T-helper 2 cell (primary cell): ENCODE measurements around the gene MRPS6.

ENCODE experiments used
- DNase-seq, 5 experiments: peaks; one replicate each; pipeline versions ENCODE4 v3.0.0 to v3.0.0-alpha.2; 2012 to 2022

Gene MRPS6

GRCh38 chr21:34105947-34106541, 32.7 kb downstream of the MRPS6 start:
- no peak for DNase-seq

- DNase-seq: no peak
Observed at GRCh38 chr21:34107606-34108005, 34.2 kb downstream of the MRPS6 start.

DNA sequence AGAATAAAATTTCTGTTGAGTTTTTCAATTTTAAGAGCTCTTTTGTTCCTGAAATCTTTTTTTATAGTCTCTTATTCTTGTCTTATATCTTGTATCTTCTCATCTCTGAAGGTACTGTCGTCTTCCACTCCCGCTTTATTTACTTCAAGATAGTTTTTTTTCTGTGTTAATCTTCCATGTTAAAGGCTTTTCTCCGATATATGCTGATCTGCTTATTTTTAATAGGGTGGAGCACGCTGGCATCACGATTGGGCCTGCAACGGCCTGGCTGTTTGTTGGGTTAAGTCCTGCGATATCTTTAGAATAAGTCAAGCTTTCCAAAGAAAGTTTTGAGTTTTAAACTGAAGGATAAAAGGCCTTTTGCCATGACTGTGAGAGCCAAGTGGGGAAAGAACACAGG, 35.7 kb downstream of the MRPS6 start:
- no peak for DNase-seq

- DNase-seq: no peak
Observed at GRCh38 chr21:34110594-34111202, 37.3 kb downstream of the MRPS6 start.

GRCh38 chr21:34112316-34113033, 39.1 kb downstream of the MRPS6 start:
- no peak for DNase-seq

- no peak for DNase-seq
Observed at GRCh38 chr21:34113842-34114241, 40.5 kb downstream of the MRPS6 start.

GRCh38 chr21:34115160-34115559, 41.8 kb downstream of the MRPS6 start:
- no peak for DNase-seq

GRCh38 chr21:34116569-34116968, 43.2 kb downstream of the MRPS6 start:
- DNase-seq: no peak

DNA sequence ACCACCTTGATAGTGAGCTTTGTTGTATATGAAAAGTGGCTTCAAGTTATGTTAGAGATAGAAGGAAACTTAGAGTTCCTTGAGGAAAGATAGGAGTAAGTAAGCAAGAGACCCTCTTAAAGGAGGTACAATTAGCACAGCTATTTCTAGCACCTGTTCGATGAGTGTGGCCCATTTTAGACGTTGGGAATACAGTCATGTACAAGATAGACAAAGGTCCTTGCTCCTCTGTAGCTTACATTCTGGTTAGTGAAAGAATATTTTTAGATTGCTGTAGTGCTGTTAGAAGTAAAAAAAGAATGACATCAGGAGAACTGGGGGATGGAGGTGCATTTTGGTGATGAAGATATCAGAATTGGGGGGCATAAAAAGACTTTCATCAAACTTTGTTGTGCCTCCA, 47.5 kb downstream of the MRPS6 start:
- no peak for DNase-seq

DNA sequence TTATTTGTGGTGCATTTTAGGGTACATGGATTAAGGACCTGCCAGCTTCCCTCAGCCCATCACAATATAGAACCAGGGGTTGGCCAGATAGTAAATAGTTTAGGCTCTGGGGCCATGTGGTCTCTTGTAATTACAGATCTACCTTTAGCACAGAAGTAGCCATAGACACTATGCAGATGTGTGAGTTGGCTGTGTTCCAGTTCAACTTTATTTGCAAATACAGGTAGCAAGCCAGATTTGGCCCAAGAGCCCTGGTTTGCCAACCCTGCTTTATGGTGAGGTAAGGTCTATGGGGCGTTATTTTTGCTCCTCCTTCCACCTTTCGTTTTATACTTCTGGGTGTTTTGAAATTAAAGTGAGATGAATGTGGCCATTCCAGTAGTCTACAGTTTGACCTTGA, 48.7 kb downstream of the MRPS6 start:
- DNase-seq: no peak

- DNase-seq: no peak
Observed at GRCh38 chr21:34123609-34124008, 50.2 kb downstream of the MRPS6 start.

DNA sequence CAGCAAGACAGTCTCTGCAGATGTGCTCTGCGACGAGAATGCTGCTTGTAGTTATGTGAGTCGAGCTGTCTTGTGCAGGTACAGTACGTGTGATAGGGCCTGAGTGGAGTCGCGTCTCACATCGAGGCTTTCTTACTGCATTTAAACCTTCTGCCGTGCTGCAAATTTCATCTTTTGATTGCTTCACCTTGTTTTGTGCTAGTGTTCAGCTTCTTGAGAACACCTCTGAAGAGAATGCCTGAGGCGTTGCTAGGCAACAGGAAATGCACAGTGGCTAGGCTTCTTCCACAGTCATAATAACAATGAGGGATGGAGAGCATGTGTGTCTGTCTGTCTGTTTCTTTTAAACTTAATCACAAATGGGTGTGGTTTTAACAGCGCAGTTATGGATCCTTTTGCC, 52.9 kb downstream of the MRPS6 start:
- peak in 1 of 5 experiments; percentile 68 for DNase-seq

DNA sequence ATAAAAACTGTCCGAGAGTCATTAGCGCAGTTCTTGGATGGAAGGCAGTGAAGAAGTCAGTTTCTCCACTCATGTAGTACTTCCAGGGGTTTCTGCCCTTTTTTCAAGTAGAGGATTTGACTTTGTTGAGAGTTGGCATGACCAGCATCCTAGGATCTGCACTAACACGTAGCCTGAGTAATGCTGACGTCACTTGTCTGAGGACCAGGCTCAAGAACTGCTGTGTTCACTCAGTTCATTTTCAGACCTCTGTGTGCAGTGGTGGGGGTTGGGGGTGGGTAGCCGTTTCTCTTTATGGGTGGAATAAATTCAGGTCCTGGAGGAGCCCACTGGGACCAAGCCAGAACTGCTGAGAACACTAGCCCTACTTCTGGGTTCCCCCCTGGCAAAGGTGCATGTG, 53.3 kb downstream of the MRPS6 start:
- DNase-seq: no peak

DNA sequence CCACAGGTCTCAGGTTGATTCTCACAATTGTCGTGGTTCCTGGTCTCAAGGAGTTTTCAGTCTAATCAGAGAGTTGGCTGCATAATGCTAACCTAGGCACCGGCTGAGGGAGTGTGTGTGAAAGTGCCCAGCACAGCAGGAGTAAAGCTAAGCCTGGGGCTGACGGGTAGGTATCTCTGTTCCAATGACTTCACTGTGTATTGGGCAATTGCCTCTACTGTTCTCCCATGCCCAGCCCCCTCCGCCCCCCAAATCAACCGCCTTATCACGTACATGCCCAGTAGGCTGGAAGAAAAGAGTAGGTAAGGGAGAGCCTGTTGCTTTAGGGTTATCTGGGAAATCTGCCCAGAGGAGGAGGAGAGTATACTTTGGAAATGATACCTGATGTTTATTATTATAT, 54.7 kb downstream of the MRPS6 start:
- DNase-seq: no peak

GRCh38 chr21:34128674-34129038, 55.3 kb downstream of the MRPS6 start:
- DNase-seq: no peak

GRCh38 chr21:34129039-34129891, 55.9 kb downstream of the MRPS6 start:
- peak in 4 of 5 experiments; percentile 13 to 94 (median 28) for DNase-seq

DNA sequence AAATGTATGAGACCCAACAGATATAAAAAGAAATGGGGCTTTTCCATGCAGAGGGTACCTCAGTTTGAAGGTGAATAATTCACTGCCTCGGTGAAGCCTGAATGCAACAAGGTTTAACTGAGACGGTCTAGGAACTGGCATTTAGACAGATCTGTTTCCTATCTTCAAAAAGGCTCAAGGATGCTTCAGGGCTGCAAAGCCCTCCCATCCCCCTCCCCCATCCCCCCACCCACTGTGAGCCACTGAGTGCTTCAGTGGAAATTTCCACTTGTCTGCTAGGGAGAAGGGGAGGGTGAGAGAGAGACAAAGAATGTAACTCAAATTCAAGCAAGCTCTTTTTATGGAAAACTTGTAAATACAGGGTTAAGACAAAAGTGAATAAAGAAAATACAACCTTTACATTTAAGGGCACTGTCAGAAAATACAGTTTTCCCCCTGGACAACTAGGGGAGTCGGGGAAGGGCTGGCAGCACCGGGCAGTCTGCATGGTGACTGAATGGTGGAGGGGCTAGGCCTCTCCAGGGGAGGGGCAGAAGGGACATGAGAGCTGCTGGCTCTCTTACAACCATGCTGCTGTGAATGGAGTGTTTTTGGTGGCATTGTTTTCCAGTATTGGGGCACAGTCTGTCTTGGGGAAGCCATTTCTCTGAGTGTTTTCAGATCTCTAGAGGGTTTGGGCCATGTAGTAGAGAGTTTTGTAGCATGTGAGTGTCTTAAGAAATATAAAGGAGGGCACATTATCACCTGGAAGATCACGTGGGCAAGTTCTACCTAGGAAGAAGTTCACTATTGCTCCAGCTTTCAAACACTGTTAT, 56.7 kb downstream of the MRPS6 start:
- DNase-seq: peak in 1 of 5 experiments; percentile 63

DNA sequence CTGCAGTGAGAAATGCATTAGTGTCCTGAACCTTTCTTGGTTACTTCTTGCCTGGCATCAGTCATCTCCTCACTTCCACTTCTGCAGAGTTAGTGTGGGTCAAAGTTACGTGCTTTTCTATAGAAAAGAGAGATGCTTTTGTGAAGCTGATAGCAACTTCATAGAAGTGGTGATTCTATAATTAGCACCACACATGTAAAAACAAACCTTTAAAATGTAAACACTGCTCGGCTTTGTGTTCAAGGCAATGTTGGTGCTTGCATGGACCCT, 57.3 kb downstream of the MRPS6 start:
- DNase-seq: peak in 1 of 5 experiments; percentile 71

DNA sequence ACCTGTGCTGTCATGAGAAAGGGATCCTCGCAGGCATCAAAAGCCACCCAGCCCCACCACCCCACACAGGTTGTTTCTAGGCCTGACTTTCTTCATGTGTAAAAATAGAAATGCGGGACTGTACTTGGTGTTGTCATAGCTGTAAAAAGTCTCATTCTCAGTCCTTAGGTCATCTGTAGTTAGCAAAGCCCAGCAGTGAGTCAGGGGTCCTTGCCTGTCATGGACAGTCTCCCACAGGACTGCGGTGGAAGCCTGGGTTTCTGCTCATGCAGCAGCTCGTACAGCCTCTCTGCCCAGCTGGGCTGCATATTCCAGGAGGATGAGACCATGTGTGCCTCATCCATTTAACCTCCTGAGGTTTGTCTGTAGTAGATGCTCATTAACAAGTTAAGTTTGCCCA, 58.2 kb downstream of the MRPS6 start:
- DNase-seq: no peak

- no peak for DNase-seq
Observed at GRCh38 chr21:34132202-34132601, 58.8 kb downstream of the MRPS6 start.

GRCh38 chr21:34132926-34133325, 59.5 kb downstream of the MRPS6 start:
- DNase-seq: no peak

DNA sequence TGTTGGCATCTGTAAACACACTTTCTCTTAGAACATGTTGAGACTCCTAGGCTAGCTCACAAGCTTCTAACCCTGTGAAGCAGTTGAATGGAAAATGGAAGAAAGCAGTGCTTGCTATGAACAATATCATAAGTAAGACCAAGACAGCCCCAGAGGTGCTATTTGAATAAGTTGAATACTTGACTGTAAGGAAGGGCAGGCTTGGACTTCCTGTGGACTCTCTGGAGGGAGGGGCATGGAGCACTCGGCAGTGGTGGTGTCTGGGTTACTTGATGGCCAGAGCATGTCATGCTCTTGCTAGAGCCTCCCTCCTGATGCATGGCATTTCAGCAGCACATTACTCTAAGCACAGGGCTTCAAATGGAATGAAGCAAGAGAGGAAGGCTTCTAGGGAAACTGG, 60.0 kb downstream of the MRPS6 start:
- no peak for DNase-seq

DNA sequence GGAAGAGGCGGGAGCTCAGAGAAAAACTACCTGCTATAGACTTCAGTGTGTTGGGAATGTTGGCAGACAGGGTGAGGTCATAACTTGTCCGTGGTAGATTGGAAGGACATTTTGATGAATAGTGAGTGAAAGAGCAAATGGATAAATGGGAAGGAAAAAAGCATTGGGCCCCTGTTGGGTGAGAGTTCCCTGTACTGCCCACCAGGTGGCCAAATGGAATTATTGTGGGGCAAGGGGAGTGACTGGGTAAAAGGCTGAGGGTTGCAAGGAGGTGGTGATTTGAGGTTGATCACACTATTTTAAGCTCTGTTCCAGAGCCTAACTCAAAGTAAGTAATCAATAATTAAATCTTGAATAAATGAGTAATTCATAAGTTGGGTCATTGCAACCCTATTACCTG, 60.4 kb downstream of the MRPS6 start:
- DNase-seq: no peak
